TTC549 (cell line): ENCODE measurements around the gene LCMT2.

Source experiments
- FAIRE-seq: peaks from 2 replicates; lab custom pipeline; 2012; peaks lifted over from hg19 to GRCh38; lab: Jason Lieb, UNC

LCMT2 gene

GRCh38 chr15:43275740-43276562 lies 54.4 kb downstream of the LCMT2 start:
- no peak for FAIRE-seq

- no peak for FAIRE-seq
Observed at GRCh38 chr15:43274136-43274535, 56.2 kb downstream of the LCMT2 start.
